Stomach (tissue), 4 donors: ENCODE results near the gene HYAL2.

Experiments used
- CTCF ChIP-seq, 7 experiments: fragments of 450-650 bp in 4 of 7; fragments of 200-600 bp in 3 of 7; sonication (generic) in 3 of 7; IDR thresholded peaks; one replicate each; pipeline ENCODE4 v1.5.1; 2016 to 2019; ENCODE audit warnings: antibody characterized with exemption in 7 of 7, control low read depth in 2 of 7, mild to moderate bottlenecking in 1 of 7
- EP300 ChIP-seq: sonication (generic); formaldehyde crosslinking; IDR thresholded peaks from one replicate; pipeline ENCODE4 v1.6.1; 2017; ENCODE audit warnings: antibody characterized with exemption
- POLR2A ChIP-seq, 4 donors: fragments of 450-650 bp; IDR thresholded peaks; one replicate each; pipeline ENCODE4 v1.6.1; 2016; ENCODE audit warnings: antibody characterized with exemption in 4 of 4, control low read depth in 2 of 4, mild to moderate bottlenecking in 1 of 4, moderate library complexity in 1 of 4
- POLR2AphosphoS5 ChIP-seq, 3 donors: sonication (generic); formaldehyde crosslinking; IDR thresholded peaks; one replicate each; pipeline ENCODE4 v1.6.1; 2016; ENCODE audit warnings: antibody characterized with exemption in 3 of 3

DNA sequence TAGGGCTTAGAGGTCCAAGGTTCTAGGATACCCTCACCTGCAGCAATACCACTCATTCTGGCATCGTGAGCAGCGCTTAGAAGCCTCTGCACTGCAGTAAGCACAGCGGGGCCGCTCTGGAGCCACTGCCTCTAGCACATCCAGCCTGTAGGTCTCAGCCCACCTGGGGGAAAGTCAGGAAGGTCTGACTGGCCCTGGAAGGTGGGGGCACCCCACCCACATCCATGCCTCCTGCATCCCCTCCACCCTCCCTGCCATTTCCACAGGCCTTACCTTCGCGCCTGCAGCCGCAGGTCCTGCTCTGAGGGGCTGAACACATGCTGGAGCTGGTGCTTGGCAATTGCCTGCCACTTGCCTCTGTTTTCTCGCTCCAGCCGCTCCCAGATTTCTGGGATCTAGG lies 19.0 kb upstream of the HYAL2 start:
- TF ChIP-seq POLR2A (IDR thresholded peaks at IDR 0.05) = no peak
- no peak for TF ChIP-seq POLR2AphosphoS5 (IDR thresholded peaks at IDR 0.05)
- no peak for TF ChIP-seq CTCF (IDR thresholded peaks at IDR 0.05)
- TF ChIP-seq EP300 = no peak
